K562 (cell line): Measurements from ENCODE around the gene CENPP. TPM values are rescaled to one million over a fixed set of nuclear protein-coding genes. Genes with fewer than 3 reads are reported as not detected.
A peak's percentile ranks its signal among the peaks of the same experiment; 100 is the strongest.

Source experiments
- CCNT2 ChIP-seq: IDR thresholded peaks from 2 replicates; pipeline ENCODE4 v1.6.1; 2011; ENCODE audit warnings: borderline replicate concordance, low read depth, mild to moderate bottlenecking, moderate library complexity, mixed read lengths, low read length; ENCODE audit not compliant: insufficient read length; ENCODE audit errors: extremely low read depth
- DPF2 ChIP-seq: fragments of 450-650 bp; IDR thresholded peaks from 2 replicates; pipeline ENCODE4 v1.6.1; 2016
- EGR1 ChIP-seq: fragments of 450-650 bp; conservative IDR thresholded peaks from 2 replicates; pipeline ENCODE4 v1.6.1; 2017; ENCODE audit warnings: mild to moderate bottlenecking
- EHMT2 ChIP-seq: fragments of 450-650 bp; IDR thresholded peaks from 2 replicates; pipeline ENCODE4 v1.6.1; 2018; ENCODE audit warnings: antibody characterized with exemption
- GMEB1 ChIP-seq: fragments of 250-450 bp; sonication (Bioruptor Pico); IDR thresholded peaks from 2 replicates; pipeline ENCODE4 v1.4.0; 2020; ENCODE audit warnings: mild to moderate bottlenecking
- HNRNPUL1 ChIP-seq: fragments of 200-400 bp; formaldehyde crosslinking; IDR thresholded peaks from 2 replicates; pipeline ENCODE4 v1.6.1; 2017; ENCODE audit warnings: low read length
- IFI16 ChIP-seq: fragments of 250-450 bp; sonication (Bioruptor Pico); IDR thresholded peaks from 2 replicates; pipeline ENCODE4 v2.1.2; 2022; ENCODE audit warnings: mild to moderate bottlenecking, inconsistent platforms
- MECOM ChIP-seq: fragments of 250-450 bp; sonication (Bioruptor Pico); IDR thresholded peaks from 2 replicates; pipeline ENCODE4 v1.8.0; 2022; ENCODE audit warnings: inconsistent platforms
- MYNN ChIP-seq, 2 experiments: sonication (generic); formaldehyde crosslinking in 1 of 2; IDR thresholded peaks; 2 replicates each; pipeline versions ENCODE4 v1.5.0 to v1.6.1; 2016 to 2020; ENCODE audit warnings: antibody characterized with exemption in 1 of 2, missing genetic modification reagents in 1 of 2
- NFE2L1 ChIP-seq: fragments of 450-650 bp; IDR thresholded peaks from 2 replicates; pipeline ENCODE4 v1.6.1; 2016; ENCODE audit warnings: missing genetic modification characterization, low read depth, mild to moderate bottlenecking, missing compliant biosample characterization, moderate library complexity, borderline replicate concordance
- RBM34 ChIP-seq: fragments of 200-400 bp; formaldehyde crosslinking; IDR thresholded peaks from 2 replicates; pipeline ENCODE4 v1.6.1; 2018; ENCODE audit warnings: low read length, borderline replicate concordance; ENCODE audit not compliant: insufficient read depth
- SMARCC2 ChIP-seq: fragments of 450-650 bp; IDR thresholded peaks from 2 replicates; pipeline ENCODE4 v1.6.1; 2017; ENCODE audit warnings: antibody characterized with exemption, moderate library complexity, mild to moderate bottlenecking, low read depth
- SMC3 ChIP-seq: conservative IDR thresholded peaks from 2 replicates; pipeline ENCODE4 v1.6.1; 2011; ENCODE audit warnings: low read depth, low read length, improper control_type of control experiment; ENCODE audit not compliant: insufficient read depth
- ZFP36 ChIP-seq: fragments of 150-350 bp; IDR thresholded peaks from 2 replicates; pipeline ENCODE4 v1.6.1; 2018; ENCODE audit warnings: low read length, low read depth; ENCODE audit not compliant: partially characterized antibody
- polyA plus RNA-seq, 8 experiments: library from polyadenylated mRNA; depleted of rRNA in 4 of 8; stranded (reverse) in 5 of 8; unstranded in 3 of 8; fragments of >200 nt; fragmentation: Nextera tagmentation in 2 of 8; fragmentation: Illumina TruSeq in 1 of 8; extraction: Ambion mirVana in 2 of 8; extraction: Trizol in 1 of 8; gene quantifications; 2 replicates each; pipeline versions ENCODE4 v1.2.1 to v1.2.3, GENCODE V29; 2011 to 2014; ENCODE audit warnings: inconsistent platforms in 1 of 8, missing spikeins in 1 of 8
- total RNA-seq, 7 experiments: library from RNA; depleted of rRNA in 6 of 7; stranded (reverse); fragments of >200 nt in 6 of 7; fragmentation: Illumina TruSeq in 2 of 7; extraction: Trizol in 2 of 7; gene quantifications; 2 replicates each; pipeline versions ENCODE4 v1.2.1 to v1.2.3, GENCODE V29; 2011 to 2021; ENCODE audit warnings: low replicate concordance in 1 of 7
- TF ChIP-seq, protein P1 (sequence below): fragments of 450-650 bp; formaldehyde crosslinking; IDR thresholded peaks from 2 replicates; pipeline ENCODE4 v1.4.0; 2022; ENCODE audit warnings: missing genetic modification characterization
- TF ChIP-seq, protein P2 (sequence below): fragments of 250-450 bp; sonication (Bioruptor Pico); IDR thresholded peaks from 2 replicates; pipeline ENCODE4 v1.8.0; 2022; ENCODE audit warnings: inconsistent platforms
- TF ChIP-seq, protein P3 (sequence below): fragments of 250-450 bp; sonication (Bioruptor Pico); IDR thresholded peaks from 2 replicates; pipeline ENCODE4 v1.4.0; 2020; ENCODE audit warnings: mild to moderate bottlenecking, moderate library complexity

Gene CENPP
- total and polyA plus RNA-seq, 9 of the 15 experiments (the other 6 are each of a cell fraction or from before 2014, with no cell fraction given): 8.0 to 28.5 (median 17.9) TPM

- TF ChIP-seq NFE2L1 (no peak), MECOM (CRISPR knock-in tag) (no peak), RBM34 (no peak), ZFP36 (peak; percentile 15), IFI16 (CRISPR knock-in tag) (no peak), CCNT2 (peak; percentile 50), SMARCC2 (no peak), DPF2 (peak; percentile 79), EGR1 (peak; percentile 68), HNRNPUL1 (no peak), MYNN (IDR thresholded peaks at IDR 0.05) (no peak), MYNN (CRISPR knock-in tag; IDR thresholded peaks at IDR 0.05) (no peak), EHMT2 (no peak), SMC3 (0 out of 2 replicates have a peak, but pooled peaks have one; percentile 5), GMEB1 (CRISPR knock-in tag) (no peak)
- TF ChIP-seq, protein P1, sequence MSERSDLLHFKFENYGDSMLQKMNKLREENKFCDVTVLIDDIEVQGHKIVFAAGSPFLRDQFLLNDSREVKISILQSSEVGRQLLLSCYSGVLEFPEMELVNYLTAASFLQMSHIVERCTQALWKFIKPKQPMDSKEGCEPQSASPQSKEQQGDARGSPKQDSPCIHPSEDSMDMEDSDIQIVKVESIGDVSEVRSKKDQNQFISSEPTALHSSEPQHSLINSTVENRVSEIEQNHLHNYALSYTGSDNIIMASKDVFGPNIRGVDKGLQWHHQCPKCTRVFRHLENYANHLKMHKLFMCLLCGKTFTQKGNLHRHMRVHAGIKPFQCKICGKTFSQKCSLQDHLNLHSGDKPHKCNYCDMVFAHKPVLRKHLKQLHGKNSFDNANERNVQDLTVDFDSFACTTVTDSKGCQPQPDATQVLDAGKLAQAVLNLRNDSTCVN (CRISPR knock-in tag): peak; percentile 95
- TF ChIP-seq, protein P2, sequence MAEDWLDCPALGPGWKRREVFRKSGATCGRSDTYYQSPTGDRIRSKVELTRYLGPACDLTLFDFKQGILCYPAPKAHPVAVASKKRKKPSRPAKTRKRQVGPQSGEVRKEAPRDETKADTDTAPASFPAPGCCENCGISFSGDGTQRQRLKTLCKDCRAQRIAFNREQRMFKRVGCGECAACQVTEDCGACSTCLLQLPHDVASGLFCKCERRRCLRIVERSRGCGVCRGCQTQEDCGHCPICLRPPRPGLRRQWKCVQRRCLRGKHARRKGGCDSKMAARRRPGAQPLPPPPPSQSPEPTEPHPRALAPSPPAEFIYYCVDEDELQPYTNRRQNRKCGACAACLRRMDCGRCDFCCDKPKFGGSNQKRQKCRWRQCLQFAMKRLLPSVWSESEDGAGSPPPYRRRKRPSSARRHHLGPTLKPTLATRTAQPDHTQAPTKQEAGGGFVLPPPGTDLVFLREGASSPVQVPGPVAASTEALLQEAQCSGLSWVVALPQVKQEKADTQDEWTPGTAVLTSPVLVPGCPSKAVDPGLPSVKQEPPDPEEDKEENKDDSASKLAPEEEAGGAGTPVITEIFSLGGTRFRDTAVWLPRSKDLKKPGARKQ (CRISPR knock-in tag): no peak
- TF ChIP-seq, protein P3, sequence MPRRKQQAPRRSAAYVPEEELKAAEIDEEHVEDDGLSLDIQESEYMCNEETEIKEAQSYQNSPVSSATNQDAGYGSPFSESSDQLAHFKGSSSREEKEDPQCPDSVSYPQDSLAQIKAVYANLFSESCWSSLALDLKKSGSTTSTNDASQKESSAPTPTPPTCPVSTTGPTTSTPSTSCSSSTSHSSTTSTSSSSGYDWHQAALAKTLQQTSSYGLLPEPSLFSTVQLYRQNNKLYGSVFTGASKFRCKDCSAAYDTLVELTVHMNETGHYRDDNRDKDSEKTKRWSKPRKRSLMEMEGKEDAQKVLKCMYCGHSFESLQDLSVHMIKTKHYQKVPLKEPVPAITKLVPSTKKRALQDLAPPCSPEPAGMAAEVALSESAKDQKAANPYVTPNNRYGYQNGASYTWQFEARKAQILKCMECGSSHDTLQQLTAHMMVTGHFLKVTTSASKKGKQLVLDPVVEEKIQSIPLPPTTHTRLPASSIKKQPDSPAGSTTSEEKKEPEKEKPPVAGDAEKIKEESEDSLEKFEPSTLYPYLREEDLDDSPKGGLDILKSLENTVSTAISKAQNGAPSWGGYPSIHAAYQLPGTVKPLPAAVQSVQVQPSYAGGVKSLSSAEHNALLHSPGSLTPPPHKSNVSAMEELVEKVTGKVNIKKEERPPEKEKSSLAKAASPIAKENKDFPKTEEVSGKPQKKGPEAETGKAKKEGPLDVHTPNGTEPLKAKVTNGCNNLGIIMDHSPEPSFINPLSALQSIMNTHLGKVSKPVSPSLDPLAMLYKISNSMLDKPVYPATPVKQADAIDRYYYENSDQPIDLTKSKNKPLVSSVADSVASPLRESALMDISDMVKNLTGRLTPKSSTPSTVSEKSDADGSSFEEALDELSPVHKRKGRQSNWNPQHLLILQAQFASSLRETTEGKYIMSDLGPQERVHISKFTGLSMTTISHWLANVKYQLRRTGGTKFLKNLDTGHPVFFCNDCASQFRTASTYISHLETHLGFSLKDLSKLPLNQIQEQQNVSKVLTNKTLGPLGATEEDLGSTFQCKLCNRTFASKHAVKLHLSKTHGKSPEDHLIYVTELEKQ (CRISPR knock-in tag): no peak
These were observed at the start of gene CENPP, which contains the start of gene NOL8 (continued) for GRCh38 chr9:92325269-92325990.
